GM21360 (cell line): ENCODE measurements around the gene PAFAH1B2.
A peak's percentile ranks its signal among the peaks of the same experiment; 100 is the strongest.
"Not testable (repeated sequence)": the region's sequence is repeated elsewhere in the genome, so short reads cannot be mapped to it uniquely, and the experiment has no call there.

Source experiments
- ATAC-seq: cut with Tn5 transposase; IDR thresholded peaks from one replicate; pipeline ENCODE4 v1.9.1; 2021; ENCODE audit warnings: mild to moderate bottlenecking, moderate library complexity; ENCODE audit not compliant: unreplicated experiment

Gene PAFAH1B2

DNA sequence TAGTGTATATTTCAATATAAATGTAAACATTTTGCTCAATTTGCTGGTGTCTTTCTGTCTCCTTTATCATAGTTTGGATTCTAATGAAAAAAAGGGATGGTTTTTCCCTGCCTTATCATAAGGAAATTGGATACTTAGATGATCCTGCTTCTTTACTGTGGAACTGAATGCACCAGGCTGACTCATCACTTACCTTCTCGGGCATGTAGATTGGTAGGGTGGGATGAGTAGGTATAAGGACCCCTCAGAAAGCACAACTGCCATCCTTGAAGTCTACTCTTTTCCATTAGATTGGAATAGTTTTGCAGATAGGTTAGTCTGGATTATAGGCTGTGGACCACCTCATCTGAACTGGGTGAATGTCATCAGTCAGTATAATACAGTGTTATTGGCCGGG is 26.9 kb downstream of the PAFAH1B2 start:
- ATAC-seq, result no peak

DNA sequence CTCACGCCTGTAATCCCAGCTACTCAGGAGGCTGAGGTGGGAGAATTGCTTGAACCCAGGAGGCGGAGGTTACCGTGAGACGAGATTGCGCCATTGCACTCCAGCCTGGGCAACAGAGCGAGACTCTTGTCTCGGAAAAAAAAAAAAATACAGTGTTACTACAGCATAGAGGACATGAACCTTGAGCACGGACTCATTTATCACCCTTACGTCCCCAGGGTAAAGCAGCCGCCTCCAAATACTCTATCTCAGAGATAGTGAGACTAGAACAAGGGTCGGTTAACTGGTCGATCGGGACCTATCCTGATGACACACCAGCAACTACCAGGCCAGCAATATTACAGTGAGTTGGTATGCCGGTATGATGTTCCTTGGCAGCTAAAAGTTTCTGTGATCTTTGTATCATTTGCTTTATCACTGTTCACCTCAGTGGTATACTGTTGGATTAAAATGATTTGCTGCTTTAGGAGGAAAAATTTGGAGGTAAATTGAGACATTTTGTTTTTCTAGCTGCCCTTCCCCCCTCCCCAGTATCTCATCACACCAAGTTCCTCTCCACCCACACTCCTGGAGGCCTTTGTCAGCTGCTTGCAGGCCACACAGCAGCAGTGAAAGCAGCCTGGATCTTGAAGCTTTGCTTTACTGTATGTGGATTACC is 27.4 kb downstream of the PAFAH1B2 start:
- no peak for ATAC-seq

DNA sequence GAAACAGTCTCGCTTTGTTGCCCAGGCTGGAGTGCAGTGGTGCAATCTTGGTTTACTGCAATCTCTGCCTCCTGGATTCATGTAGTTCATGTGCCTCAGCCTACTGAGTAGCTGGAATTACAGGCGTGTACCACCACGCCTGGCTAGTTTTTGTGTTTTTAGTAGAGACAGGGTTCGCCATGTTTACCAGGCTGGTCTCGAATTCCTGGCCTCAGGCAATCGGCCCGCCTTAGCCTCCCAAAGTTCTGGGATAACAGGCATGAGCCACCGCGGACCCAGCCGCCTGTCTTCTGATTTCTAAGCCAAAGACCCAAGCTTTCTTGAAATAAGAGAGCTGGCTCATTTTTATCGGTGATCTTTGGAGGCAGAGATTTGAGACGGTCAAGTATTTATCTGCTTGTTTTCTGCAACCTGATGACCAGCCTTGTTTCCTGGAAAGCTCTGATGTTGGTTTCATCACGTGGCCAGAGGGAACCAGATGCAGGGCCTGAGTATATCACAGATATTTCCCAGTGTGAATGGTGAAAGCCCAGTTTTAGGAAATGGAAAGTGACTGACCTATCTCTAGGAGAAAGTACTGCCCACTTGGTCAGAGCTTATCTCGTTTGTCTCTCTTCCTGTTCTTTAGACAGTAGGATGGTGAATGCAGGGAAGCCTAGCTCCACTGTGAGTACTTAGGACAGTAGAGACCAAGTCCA is 28.8 kb downstream of the PAFAH1B2 start:
- no peak for ATAC-seq

DNA sequence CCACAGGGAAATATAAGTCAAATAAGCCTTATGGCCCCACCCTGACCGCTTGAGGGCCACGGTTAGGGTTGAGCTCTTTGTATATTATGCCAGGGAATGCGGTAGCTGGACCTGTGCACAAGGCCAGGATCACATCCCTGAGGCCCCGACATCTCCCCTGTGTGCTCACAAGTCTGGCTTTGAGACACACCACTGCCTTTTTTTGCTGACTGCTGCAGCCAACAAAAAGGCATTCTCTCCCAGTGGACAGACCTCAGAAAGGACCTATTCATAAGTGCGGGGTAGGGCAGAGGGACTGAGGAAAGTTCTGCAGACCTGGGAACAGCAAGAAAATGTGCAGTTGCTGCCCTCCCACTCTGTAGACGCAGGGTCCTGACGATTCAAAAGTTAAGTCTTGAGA is 31.0 kb downstream of the PAFAH1B2 start:
- no peak for ATAC-seq

DNA sequence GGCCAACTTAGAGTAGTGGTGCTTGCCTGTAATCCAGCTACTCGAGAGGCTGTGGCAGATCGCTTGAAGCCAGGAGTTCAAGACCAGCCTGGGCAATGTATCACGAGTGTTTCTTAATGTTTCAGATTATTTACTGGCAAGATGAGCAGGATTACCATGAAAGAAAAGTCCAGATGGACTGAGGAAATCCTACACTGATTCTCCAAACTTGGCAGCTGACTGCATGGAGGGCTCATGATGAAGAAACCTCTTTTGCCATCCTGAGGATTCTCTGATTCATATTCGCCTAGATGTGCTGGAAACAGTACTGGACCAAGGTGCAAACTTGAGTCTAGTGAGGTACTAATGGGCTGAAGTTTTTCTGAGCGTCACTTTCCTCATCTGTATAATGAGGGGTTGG is 31.7 kb downstream of the PAFAH1B2 start:
- no peak for ATAC-seq

DNA sequence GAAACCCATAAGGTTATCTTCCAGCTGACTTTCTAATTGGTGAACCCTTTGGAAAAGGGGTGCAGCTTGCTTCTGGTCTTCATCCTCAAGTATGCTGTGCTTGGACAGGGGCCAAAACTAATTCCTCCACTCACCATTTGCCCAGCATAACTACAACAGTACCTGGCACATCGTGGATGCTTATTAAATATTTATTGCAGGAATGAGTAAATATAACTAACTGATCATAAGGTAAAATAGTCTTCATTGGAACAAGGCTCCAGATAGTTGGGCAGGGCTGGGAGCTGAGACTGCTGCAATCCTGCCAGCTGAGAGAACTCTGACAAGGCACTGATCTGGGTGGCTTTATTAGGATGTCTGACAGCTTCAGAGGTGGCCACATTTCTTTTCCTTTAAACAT is 32.1 kb downstream of the PAFAH1B2 start:
- no peak for ATAC-seq

DNA sequence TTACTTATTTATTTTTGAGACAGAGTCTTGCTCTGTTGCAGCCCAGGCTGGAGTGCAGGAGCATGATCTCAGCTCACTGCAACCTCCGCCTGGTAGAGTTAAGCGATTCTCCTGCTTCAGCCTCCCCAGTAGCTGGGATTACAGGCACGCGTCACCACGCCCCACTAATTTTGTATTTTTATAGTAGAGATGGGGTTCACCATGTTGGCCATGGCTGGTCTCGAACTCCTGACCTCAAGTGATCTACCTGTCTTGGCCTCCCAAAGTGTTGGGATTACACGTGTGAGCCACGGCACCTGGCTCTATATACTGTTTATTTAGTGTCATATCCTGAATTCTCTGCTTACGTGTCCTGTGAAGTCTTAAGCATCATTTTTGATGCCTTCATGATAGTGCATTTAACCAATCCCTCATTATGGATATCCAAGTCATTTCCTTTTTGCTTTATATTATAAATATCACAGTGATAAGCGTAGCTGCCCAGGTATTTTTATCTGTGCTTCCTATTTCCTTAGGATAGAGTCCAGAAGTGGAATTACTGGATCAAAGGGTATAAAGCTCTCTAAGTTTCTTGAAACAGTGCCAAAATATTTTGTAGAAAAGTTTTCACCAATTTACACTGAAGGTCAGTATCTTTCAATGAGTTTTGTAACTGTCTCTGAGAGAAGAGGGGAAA is 33.6 kb downstream of the PAFAH1B2 start:
- no peak for ATAC-seq

DNA sequence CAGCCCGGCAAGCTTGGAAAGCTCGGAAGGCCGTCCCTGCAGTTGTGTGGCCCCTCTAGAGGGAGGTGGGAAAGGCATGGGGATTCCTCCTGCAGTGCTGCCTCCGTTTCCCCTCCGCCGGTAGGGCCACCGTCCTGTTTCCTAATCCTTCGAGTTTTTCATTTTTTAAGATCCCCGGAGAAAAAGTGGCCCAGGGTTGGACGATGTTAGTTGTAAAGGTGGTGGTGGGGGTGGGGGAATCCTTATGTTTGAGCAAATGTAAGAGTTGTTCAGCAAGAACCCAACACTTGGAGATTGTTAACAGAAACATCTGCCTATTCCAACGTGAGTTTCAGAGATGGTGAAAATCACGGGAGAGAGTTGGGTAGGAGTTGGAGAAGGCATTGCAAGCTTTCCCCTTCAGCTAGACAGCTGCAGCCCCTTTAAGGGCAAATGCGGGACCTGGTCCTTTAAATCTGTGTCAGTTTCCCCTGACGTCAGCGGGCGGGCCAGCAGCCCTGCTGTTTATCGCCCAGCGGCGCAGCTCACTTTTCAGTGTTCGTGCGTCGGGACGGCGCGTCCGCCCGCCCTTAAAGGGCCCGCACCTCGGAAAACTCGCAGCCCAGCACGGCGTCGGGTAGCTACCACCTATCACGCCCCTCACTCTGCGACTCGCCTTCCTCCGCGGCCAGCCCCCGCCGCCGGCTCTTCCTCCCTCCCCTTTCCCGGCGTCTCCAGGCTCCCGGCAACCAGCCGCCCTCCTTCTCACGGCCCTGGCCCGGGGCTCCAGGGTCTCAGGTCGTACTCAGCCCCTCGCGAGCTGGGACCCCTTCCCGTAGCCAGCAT is 34.3 kb downstream of the PAFAH1B2 start, which contains the start of gene SIDT2:
Gene SIDT2, plus strand, starts transcription at position 534 of the 825 bp plus-strand sequence. CDS start 521 bp downstream, outside the sequence.
- peak; percentile 91 for ATAC-seq

DNA sequence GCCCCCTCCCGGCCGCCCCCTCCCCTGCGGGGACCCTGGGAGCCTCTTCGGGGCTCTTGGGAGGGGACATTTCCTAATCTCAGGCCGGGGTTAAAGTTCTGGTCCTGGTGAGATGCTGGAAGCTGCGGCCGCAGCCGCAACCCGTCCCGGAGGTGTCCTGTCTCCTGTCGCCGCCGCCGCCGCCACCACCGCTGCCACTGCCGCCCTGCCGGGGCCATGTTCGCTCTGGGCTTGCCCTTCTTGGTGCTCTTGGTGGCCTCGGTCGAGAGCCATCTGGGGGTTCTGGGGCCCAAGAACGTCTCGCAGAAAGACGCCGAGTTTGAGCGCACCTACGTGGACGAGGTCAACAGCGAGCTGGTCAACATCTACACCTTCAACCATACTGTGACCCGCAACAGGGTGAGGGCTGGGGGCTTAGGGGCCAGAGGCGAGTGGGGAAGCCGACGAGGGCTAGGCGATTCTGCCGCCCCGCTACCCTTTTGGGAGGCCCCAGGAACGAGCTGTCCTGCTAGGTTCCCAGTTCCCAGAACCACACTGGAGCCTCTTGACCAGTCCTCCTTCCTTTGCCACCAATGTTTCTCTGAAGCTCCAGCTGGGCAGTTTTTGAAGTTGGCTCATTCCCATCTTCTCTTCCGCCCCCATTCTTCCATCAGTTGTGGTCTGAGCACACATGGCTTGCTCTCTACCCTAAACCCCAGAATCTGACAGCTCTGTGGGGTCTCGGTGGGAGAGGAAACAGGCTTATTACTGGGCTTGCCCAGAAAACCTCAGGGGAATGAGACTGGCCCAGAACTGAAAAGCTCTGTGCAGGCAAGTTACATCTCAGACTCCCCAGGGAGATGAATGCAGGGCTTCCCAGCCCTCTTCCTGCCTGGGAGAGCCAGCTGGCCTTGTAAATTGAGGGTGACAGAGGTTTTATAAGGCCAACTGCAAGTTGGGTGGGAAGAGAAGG is 35.2 kb downstream of the PAFAH1B2 start:
- ATAC-seq, result peak; percentile 17

DNA sequence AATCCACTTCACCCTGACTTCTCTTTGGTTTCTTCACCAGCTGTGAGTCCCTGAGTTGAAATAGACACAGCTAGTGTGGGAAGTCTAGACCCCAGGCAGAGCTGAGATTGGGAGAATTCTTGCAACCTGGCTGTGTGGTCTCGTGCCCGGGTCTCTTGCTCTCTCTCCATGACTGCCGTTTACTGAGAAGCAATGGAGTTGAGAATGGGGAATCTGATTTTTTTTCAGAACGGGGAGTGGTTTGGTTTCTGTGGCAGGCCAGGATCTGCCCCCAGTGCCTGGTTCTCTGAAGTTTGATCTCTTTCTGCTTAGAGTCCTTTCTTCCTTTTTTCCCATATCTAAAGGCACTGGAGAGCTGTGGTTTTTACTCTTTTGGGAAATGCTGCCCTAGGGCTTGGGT is 35.9 kb downstream of the PAFAH1B2 start:
- no peak for ATAC-seq

DNA sequence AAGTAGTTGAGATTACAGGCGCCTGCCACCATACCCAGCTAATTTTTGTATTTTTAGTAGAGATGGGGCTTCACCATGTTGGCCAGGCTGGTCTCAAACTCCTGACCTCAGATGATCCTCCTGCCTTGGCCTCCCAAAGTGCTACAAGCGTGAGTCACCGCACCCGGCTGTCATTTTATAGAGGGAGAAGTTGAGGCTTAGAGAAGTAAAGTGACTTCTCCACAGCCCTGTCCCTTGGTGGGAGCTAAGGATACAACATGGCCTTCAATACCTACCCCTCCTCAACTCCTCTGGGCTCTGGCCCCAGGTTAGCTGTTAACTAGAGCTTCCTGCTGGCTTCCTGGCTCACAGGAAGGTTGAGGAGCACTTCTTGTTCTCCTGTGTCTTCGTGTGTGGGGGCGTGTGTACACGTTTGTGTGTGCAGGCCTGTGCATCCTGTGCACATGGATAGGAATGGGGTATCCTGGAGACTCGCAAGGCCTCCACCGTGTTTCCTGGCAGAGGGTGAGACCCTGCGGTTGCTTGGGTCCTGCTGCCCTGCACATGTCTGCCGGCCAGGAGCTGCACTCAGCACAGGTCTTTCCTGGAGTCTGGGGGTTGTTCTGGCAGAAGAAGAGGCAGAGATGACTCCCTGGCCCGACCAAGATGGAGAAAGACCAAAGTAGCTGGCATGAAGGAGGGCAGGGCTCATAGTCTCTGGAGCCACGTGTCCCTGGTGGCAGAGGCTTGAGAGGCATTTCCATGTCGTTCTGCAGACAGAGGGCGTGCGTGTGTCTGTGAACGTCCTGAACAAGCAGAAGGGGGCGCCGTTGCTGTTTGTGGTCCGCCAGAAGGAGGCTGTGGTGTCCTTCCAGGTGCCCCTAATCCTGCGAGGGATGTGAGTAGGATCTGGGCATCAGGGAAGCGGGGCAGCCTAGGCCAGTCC is 36.8 kb downstream of the PAFAH1B2 start:
- peak; percentile 47 for ATAC-seq

DNA sequence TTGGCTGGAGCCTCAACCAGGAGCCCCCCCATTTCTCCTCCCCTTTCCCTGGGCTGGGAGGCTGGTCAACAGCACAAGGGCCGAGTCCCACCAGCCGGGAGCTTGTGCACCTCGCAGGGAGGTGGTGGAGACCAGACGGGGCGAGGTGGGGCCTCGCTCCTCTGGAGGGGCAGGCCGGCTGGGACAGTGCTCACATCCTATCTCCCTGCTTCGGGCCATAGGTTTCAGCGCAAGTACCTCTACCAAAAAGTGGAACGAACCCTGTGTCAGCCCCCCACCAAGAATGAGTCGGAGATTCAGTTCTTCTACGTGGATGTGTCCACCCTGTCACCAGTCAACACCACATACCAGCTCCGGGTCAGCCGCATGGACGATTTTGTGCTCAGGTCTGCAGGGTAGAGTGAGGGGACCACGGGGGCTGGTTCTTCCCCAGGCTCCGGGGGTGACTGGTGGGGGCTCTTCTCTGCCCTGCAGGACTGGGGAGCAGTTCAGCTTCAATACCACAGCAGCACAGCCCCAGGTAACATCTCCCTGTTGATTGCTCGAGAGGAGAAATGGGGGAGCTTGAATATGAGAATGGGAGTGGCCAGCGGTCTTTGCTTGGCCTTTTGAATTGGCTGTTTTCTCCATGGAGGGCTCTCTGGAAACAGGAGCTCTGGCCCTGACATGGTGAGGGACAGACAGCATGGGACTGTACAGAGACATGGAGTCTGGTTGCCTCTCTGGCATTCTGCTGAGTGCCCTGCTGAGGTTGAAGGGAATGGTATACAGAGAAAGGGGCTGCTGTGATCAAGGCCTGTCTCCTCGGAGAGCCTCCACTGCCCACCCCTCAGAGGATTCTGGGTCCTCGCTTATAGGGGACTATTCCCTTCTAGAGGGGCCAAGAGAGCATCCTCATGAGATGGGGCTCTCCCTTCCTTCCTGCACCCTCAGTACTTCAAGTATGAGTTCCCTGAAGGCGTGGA is 37.8 kb downstream of the PAFAH1B2 start:
- no peak for ATAC-seq

DNA sequence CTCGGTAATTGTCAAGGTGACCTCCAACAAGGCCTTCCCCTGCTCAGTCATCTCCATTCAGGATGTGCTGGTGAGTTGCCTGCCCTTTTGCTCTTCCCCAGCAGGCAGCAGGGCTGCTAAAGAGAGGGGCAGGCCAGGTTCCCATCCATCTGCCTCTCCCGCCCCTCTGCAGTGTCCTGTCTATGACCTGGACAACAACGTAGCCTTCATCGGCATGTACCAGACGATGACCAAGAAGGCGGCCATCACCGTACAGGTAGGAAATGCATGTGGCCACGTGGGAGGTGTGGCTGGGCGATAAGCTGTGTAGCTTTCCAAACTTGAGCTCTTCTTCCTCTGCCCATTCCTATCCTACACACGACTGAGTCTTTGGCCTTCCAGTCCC is 38.5 kb downstream of the PAFAH1B2 start:
- no peak for ATAC-seq

DNA sequence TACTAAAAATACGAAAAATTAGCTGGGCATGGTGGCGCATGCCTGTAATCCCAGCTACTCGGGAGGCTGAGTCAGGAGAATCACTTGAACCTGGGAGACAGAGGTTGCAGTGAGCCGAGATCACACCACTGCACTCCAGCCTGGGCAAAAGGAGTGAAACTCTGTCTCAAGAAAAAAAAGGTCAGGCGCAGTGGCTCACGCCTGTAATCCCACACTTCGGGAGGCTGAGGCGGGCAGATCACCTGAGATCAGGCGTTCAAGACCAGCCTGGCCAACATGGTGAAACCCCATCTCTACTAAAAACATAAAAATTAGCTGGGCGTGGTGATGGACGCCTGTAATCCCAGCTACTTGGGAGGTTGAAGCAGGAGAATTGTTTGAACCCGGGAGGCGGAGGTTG is 39.1 kb downstream of the PAFAH1B2 start:
- not testable (repeated sequence) for ATAC-seq

DNA sequence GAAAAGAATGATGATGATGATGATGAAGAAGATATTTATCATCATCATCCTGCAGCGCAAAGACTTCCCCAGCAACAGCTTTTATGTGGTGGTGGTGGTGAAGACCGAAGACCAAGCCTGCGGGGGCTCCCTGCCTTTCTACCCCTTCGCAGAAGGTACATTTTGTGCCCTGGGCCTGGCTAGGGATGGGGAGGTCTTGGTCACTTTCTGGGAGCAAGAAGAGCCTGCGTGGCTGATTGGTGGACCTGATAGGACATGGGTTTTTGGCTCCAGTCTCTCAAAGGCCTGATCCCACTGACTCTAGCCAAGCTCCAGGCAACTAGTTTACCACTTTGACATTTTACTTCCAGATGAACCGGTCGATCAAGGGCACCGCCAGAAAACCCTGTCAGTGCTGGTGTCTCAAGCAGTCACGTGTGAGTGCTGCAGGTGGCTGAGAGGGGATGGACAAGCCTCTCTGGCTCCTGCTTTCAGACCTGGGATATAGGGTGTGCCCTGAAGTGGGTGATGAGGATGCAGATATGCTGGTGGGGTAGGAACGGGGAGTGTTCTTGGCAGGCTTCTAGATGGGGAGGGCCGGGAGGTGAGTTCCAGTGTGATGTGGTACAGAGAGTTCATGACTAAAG is 39.8 kb downstream of the PAFAH1B2 start:
- no peak for ATAC-seq

DNA sequence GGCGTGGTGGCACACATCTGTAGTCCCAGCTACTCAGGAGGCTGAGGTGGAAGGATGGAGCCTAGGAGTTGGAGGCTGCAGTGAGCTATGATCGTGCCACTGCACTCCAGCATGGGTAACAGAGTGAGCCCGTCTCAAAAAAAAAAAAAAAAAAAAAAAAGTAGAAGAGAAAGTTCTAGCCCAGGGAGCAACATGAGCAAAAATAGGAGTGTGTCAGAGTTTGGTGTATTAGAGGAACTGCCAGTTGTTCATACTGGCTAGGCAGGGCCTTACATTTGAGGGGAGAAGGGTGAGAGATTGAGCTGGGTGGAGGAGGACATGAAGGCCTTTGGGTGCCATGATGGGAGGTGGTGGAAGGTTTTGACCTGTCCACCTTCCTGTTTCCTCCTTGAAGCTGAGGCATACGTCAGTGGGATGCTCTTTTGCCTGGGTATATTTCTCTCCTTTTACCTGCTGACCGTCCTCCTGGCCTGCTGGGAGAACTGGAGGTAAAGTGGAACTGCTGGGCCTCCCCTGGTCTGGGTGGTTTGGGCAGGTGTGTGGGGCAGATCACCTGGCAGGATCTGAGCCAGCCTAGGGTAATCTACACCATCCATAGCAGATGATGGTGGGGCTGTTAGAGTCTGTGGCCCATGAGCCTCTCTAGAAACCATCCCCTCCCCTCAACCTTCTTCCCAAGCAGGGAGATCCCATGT is 41.8 kb downstream of the PAFAH1B2 start:
- ATAC-seq, result no peak

DNA sequence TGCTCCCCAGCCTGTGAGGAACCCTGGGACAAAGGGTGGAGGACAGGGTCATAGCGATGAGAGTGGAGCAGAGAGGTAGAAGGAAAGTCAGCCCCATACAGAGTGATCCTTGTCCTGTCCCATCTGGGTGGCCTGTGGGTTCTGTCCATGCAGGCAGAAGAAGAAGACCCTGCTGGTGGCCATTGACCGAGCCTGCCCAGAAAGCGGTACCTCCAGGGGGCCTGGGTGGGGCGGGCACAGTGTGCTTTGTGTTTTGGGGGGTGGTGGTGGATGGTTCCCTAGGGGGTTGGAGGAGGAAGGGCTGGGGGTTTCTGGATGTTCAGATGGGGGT is 42.3 kb downstream of the PAFAH1B2 start:
- ATAC-seq, result no peak
